COR-L47 (cell line): Measurements from ENCODE around the gene ACE.

Source experiments
- DNase-seq: peaks from one replicate; lab custom pipeline; 2025; lab: John Stamatoyannopoulos, UW

The ACE gene

DNA sequence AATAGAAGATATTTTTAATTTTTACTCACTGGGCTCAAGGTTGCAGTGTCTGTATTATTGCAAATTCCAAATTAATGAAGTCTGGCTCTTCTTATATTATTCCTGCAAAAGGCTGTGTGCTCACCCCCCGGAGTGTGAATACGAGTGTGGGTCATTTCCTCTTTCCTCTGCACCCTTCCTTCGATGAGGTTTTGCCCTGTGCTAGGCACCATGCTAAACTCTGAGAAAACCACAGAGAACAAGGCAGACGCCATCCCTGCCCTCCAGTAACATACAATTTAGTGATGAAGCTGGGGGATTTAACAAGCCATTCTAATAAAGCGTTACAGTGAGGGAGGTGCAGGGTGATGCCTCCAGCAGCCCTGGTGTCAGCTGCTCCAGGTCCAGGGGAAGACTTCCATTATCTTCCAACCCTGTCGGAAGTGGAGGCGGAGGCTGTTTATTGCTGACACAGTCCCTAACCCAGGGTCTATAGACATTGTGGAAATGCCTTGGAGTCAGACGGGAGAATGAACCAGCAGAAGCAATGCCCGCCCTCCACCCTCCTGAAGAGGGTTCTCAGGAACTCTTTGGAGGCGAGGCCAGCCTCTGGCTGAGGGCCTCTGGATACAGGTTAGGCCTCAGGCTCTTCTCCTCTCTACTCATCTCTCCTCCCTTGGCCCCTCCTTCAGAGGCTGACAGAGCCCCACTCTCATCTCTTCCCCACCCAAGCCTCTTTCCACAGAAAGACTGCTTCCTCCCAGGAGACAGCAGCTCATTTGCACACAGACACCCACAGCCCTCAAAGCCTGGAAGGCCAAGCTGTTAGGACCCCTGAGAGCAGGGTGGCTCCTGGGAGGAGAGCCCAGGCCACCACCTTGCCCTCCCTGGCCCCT lies 2.0 kb upstream of the ACE start:
- no peak for DNase-seq

GRCh38 chr17:63475491-63476412 lies 1.1 kb upstream of the ACE start:
- DNase-seq = no peak

GRCh38 chr17:63476459-63476853 lies 405 bp upstream of the ACE start:
- peak; percentile 38 for DNase-seq

- peak; percentile 56 for DNase-seq
These were observed 899 bp downstream of the ACE start for GRCh38 chr17:63477480-63478440.

GRCh38 chr17:63478814-63479494 lies 2.1 kb downstream of the ACE start:
- peak; percentile 43 for DNase-seq

- DNase-seq = no peak
These were observed 2.8 kb downstream of the ACE start for GRCh38 chr17:63479495-63480184.

DNA sequence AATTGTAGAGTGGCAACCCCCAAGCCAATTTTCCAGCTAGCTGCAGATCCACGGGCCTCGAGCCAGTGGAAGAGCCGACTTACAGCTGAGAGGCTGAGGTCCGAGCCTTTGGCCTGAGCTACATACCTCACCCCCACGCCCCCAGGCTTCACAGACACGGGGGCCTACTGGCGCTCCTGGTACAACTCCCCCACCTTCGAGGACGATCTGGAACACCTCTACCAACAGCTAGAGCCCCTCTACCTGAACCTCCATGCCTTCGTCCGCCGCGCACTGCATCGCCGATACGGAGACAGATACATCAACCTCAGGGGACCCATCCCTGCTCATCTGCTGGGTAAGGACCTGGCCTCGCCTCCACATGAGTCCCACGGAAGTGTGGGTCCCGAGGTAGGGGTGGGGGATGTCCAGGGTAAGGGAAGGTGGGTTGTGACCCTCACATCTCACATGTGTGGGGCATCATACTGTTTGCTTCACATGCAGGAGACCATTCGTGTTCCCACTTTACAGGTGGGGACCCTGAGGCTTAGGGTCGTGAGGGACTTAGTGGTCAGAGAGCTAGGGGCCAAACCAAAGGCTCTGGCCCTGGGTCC lies 3.4 kb downstream of the ACE start:
- DNase-seq = no peak

- DNase-seq = peak; percentile 97
These were observed 4.1 kb downstream of the ACE start for GRCh38 chr17:63480826-63481487.

- DNase-seq = no peak
These were observed 4.6 kb downstream of the ACE start for GRCh38 chr17:63481488-63481870.

DNA sequence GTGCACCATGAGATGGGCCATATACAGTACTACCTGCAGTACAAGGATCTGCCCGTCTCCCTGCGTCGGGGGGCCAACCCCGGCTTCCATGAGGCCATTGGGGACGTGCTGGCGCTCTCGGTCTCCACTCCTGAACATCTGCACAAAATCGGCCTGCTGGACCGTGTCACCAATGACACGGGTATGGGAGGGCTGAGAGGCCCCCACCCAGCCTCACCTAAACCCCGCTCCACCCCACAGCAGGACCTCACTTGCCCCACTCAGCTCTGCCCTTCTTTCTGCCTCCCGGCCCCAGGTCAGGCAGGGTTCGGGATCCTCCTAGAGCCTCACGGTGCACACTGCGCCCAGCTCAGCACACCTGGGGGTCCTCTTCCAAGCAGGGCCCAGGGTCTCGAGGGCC lies 5.6 kb downstream of the ACE start:
- no peak for DNase-seq

GRCh38 chr17:63483038-63483437 lies 6.2 kb downstream of the ACE start:
- no peak for DNase-seq

DNA sequence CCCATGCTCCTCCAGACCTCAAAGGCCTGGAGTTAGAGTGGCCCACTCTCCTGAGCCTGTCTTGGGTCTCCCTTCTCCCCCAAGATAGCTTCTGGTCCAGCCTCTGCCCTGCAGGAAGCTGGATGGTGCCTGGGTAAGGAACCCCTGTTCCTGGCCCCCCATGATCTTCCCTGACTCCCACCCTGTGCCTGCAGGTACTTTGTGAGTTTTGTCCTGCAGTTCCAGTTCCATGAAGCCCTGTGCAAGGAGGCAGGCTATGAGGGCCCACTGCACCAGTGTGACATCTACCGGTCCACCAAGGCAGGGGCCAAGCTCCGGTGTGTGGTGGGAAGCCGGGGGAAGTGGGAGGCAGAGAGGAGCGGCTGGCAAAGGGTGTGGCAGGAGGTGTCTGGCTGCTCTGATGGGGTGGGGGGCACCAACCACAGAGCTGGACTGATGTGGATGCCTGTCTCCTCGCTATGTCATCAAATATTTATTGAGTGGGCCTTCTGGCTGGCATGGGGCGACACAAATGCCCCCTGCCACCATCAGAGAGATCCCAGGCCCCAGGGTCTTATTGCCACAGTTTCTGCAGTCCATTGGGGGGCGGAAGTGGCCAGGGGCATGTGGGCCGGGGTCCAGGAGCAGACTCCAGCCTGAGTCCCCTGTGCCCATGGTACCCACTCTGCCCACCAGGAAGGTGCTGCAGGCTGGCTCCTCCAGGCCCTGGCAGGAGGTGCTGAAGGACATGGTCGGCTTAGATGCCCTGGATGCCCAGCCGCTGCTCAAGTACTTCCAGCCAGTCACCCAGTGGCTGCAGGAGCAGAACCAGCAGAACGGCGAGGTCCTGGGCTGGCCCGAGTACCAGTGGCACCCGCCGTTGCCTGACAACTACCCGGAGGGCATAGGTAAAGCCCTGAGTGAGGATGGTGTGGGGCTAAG lies 7.1 kb downstream of the ACE start:
- no peak for DNase-seq

DNA sequence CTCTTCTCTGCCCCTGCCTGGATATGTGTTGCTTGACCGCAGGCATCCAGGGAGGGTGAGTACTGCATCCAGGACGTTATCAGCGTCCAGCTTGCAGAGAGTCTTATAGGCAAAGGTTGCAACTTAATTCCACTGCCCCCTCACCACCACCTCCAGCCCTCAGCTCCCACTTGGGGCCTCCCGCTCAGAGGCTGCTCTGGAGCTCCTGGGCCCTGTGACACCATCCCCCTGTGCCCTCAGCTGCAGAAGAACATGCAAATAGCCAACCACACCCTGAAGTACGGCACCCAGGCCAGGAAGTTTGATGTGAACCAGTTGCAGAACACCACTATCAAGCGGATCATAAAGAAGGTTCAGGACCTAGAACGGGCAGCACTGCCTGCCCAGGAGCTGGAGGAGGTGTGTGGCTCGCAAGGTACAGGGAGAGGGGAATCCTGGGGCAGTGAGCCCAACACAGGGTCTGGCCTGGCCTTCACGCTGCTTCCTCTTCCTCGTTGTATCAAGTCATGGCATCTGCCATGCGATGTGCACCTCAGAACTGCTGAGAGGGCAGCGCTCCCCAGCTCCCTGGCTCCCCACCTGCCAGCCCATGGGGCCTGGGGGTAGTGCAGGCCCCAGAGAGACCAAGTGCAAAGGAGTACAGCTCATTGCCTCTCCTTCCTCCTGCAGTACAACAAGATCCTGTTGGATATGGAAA lies 9.6 kb downstream of the ACE start:
- DNase-seq = no peak

DNA sequence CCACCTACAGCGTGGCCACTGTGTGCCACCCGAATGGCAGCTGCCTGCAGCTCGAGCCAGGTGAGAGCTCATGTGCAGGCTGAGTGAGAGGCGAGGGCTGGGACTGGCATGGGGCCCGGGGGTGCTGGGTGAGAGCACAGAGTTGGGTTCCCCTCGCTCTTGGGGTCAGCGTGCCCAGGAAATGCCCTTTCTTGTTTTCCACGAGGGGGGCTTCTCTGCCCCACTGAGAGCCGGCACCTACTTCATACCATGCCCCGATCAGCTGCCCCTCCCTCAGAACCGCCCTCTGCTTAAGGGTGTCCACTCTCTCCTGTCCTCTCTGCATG lies 10.1 kb downstream of the ACE start:
- DNase-seq = no peak

- DNase-seq = no peak
These were observed 12.0 kb downstream of the ACE start for GRCh38 chr17:63488851-63489250.

DNA sequence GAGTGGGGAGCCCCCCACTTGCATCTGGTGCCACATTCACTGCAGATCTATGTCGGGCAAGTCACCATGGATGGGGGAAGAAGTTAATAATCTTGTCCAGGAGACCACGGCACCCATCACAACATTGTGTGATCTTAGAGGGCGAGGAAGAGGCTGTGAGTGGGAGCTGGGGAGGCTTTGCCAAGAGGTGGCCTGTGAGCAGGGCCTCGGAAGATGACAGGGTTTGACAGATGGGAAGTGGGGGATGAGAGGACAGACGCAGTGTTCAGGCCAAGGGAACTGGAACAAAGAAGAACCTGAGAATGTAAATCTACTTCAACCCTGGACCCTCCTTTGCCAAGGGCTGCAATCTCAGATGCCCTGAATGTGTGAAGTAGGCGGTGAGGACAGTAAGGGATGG lies 12.4 kb downstream of the ACE start:
- DNase-seq = no peak

GRCh38 chr17:63490329-63490728 lies 13.5 kb downstream of the ACE start:
- no peak for DNase-seq

DNA sequence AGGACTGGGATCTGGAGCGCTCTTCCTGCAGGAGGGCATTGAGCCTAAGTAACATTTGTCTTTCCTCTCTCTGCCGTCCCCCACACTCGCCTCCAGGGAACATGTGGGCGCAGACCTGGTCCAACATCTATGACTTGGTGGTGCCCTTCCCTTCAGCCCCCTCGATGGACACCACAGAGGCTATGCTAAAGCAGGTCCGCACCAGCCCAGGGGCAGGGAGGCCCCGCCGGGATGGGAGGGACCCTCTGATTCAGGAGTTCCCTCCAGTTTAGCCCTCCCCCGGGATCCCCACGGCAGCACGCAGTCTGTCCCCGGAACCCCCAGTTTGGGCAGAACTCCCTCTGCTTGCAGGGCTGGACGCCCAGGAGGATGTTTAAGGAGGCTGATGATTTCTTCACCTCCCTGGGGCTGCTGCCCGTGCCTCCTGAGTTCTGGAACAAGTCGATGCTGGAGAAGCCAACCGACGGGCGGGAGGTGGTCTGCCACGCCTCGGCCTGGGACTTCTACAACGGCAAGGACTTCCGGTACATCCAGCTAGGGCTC lies 14.1 kb downstream of the ACE start:
- DNase-seq = no peak
